GM08714 (cell line): ENCODE measurements around the gene HES7.

Experiments used
- H3K4me3 ChIP-seq: fragments of 200-500 bp; sonication (Bioruptor generic); 2 replicates; pipeline ENCODE4 v1.5.1; 2014; ENCODE audit warnings: mild to moderate bottlenecking, low read length, inconsistent platforms
- ZNF274 ChIP-seq: IDR thresholded peaks from 2 replicates; pipeline ENCODE4 v1.6.1; 2012; ENCODE audit warnings: mild to moderate bottlenecking, low read depth, low read length

The HES7 gene

GRCh38 chr17:8150194-8151119 is 26.6 kb upstream of the HES7 start:
- TF ChIP-seq ZNF274 = no peak
- H3K4me3 ChIP-seq = peak overlapping the region; percentile 39; the same call in 1 of the 2 replicates

DNA sequence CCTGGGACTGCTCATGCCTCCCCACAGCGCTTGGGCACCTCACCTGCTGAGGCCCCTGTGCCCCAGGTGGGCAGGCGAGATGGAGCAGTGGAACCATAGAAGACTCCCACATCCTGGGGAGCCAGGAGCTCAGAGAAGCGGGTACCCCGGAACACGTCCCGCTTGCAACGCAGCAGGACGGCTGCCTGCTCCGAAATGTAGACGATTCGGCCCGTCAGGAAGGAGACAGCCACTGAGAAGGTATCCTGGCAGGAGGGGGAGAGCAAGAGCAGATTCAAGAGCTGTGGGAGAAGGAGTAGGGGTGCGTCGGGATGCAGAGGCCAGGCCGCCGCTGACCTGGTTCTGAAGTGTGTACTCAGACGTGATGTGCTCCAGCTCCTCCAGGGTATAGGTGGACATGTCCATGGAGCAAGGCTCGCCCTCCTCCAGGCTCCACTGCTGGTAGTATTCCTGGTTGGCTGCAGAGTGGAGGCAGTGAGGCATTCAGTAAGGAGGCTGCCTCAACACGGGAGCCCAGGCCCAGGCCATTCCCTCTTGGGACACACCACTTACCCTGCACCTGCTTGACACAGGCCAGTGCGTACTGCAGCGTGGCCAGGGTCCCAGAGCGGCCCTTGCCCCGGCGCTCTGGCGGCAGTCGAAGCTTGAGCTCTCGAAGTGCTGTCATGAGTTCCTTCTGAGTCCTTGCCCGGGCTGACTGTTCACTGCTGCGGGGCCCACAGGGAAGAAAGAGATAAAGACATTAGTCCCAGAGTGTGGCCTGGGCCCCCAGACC is 25.7 kb upstream of the HES7 start:
- no peak for TF ChIP-seq ZNF274
- H3K4me3 ChIP-seq = no peak overlapping the region

GRCh38 chr17:8148560-8148959 is 24.7 kb upstream of the HES7 start:
- no peak for TF ChIP-seq ZNF274
- H3K4me3 ChIP-seq = no peak overlapping the region

DNA sequence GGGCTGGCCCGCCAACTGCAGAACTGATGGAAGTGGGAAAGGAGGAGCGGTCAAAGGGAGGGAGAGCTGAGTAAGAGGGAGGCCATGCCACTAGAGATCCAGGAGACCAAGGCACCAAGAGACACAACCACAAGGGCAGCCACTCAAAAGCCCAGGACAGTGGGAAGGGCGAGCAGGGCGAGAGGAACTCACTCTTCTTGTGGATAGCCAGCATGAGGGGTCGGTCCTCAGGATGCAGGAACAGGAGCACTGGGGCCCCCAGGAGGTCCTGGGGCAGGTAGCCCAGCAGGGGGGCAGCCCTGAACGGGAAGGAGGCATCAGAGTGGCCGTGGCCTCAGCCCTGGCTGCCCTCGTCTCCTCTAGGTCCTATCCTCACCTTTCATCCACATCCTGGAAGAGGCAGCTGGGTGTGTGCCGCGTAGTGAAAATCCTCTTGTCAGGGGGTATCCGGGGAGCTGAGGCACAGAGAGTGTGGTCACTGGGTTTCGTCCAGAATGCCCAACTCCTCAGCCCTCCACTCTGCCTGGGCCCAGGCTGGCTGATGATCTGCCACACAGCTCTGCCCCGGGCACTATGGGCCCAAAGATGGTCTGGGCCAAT is 24.0 kb upstream of the HES7 start:
- no peak overlapping the region for H3K4me3 ChIP-seq
- no peak for TF ChIP-seq ZNF274

- no peak for TF ChIP-seq ZNF274
Measured at GRCh38 chr17:8147141-8147804, 23.4 kb upstream of the HES7 start.

DNA sequence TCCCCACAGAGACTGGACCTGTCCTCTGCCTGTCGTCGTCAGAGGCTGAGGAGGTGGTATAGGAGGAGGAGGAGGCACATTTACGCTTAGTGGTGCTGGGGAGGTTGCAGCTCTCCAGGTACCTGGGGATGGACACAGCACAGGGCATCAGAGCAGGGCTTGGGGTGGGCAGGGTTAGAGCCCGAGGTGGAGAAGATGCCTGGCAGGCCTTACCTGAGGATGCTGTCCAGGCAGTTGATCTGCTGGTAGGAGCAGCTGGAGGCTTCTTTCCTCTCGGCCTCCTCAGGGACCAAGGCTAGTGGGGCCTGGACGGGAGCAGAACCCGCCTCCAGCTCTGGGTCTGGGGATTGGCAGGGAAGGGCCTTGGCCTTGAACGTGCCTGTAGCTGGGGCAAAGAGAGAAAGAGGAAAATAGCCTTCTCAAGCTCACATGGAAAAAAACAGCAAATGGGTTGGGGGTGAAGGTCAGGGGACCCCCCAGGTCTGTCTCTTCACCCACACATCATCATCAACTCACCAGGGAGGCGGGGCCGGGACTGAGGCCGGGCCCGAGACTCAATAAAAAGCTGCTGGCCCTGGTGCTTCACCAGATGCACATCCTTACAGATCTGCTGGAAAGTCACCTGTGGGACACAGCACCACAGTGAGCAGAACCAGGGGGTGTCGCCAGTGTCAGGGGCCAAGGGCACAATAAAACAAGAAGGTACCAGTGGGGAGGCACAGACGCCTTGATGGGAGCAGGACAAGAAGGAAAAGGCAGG is 22.7 kb upstream of the HES7 start:
- TF ChIP-seq ZNF274 = no peak

More at GRCh38 chr17:8147141-8147804, 23.4 kb upstream of the HES7 start:
- no peak overlapping the region for H3K4me3 ChIP-seq

GRCh38 chr17:8145811-8146210 is 21.9 kb upstream of the HES7 start:
- no peak overlapping the region for H3K4me3 ChIP-seq
- TF ChIP-seq ZNF274 = no peak

More for the DNA sequence above, 22.7 kb upstream of the HES7 start:
- H3K4me3 ChIP-seq = no peak overlapping the region

DNA sequence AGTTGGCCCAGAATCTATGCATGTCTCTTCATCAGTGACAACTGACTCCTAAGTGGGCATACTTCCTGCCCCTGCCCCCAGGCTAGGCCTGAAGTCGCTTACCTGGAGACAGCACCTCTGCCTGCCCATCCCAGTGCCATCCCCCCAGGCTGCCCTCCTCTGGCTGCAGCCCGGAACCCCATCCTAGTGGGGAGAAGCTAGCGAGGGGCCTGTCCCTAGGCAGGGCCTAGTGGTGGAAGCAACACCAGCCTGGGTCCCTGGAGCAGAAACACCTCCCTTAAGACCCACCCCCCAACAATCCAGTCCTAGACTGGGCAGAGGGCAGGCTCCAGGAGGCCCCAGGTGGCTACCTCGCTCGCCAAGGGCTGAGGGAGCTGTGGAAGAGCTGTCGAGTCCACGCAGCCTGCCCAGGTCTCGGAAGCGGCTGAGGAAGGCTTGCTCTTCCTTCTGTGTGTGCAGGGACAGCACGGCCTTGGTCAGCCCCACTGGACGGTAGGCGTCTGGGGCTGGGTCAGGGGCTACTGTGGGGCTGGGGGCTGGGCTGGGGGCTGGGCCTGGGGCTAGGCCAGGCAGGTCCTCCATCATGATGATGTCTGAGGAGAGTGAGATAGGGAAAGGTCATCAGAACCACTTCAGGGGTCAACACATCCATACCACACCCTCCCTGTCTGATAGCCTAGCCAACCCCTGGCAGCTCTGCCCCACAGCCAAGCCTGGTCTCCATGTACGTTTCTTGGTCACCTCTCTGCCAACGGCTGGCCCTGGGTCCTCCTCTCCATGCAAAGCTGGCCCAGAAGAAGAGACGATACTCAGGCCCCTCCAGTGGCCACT is 20.7 kb upstream of the HES7 start:
- no peak for TF ChIP-seq ZNF274

GRCh38 chr17:8143581-8144400 is 19.9 kb upstream of the HES7 start:
- no peak overlapping the region for H3K4me3 ChIP-seq
- no peak for TF ChIP-seq ZNF274

More for the DNA sequence above, 20.7 kb upstream of the HES7 start:
- no peak overlapping the region for H3K4me3 ChIP-seq

GRCh38 chr17:8142887-8143580 is 19.1 kb upstream of the HES7 start:
- no peak for TF ChIP-seq ZNF274
- no peak overlapping the region for H3K4me3 ChIP-seq

DNA sequence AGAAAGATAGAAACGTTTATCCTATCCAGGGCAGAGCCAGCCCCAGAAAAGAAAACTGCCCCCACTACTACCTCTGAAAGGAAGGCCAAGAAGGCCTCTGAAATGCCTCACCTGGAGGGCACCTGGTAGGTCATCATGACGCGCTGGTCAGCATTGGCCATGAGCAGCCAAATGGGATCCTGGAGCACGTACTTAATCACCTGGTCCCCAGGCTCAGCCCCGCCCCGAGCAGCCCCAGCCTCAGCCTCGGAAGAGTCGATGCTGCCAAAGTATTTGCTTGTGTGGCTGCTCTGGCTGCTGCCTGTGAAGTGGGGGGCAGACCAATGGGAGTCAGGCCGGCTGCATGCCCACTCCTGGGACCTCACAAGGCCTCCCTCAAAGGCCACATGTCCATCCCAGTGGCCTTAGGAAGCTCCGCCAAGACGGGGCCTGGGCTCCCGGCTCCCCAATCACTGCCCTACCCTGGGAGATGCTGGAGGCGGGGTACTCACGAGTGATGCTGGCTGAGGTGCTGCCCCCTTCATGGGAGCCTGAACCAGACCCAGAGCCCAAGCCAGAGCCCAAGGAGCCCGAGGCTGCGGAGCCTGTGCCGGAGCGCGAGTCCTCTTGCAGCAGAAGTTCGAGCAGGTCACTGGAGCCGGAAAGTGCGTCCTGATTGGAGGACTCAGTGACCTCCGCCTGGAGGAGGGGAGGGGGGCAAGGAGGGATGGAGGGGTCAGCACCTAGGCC is 18.4 kb upstream of the HES7 start:
- no peak overlapping the region for H3K4me3 ChIP-seq
- no peak for TF ChIP-seq ZNF274
